ENCODE data around the gene PNKD. TPM values are rescaled to one million over a fixed set of nuclear protein-coding genes. Genes with fewer than 3 reads are reported as not detected.
"Not testable (repeated sequence)": the region's sequence is repeated elsewhere in the genome, so short reads cannot be mapped to it uniquely, and the experiment has no call there.

The PNKD gene
- total RNA-seq, 1 experiment from 2014 or later: 21.6 TPM

GRCh38 chr2:218272531-218273212 is 2.4 kb downstream of the PNKD start:
- peak; percentile 94 for DNase-seq (ENCODE audit: extremely low read depth, low read depth)

DNA sequence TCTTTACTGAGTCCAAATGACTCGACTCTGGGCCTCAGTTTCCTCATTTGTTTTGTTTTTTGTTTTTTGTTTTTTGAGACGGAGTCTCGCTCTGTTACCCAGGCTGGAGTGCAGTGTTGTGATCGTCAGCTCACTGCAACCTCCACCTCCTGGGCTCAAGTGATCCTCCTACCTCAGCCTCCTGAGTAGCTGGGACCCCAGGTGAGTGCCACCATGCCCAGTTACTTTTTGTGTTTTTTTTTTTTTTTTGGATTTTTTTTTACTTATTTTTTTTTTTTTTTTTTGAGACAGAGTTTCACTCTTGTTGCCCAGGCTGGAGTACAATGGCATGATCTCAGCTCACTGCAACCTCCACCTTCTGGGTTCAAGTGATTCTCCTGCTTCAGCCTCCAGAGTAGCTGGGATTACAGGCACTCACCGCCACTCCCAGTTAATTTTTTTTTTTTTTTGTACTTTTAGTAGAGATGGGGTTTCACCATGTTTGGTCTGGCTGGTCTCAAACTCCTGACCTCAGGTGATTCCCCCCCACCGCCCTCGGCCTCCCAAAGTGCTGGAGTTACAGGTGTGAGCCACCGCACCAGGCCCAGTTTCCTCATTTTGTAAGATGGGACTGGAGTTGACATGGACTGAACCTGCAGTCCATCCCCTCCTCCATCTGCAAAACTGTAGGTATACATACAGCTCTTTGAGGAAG is 3.0 kb downstream of the PNKD start:
- DNase-seq (ENCODE audit: extremely low read depth, low read depth): not testable (repeated sequence)

- DNase-seq (ENCODE audit: extremely low read depth, low read depth): no peak
Observed at GRCh38 chr2:218273908-218274249, 3.6 kb downstream of the PNKD start.

DNA sequence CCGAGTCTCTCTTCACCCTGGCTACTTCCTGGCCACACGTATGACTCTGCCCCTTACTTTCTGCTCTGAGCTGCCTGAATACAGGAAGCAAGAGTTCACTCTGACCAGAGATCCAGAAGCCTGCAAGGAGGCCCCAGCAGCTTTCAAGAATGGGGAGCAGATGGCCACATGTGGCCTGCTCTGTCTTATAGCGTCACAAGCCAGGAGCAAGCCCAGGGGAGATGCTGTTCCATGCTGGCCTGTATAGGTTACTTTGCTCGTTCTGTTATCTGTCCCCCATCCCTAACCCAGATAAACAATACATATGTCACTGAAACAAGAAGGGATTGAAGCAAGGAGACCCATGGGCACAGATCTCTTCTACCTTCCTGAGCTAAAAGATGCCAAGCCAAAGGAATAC is 4.3 kb downstream of the PNKD start:
- DNase-seq (ENCODE audit: extremely low read depth, low read depth): no peak

DNA sequence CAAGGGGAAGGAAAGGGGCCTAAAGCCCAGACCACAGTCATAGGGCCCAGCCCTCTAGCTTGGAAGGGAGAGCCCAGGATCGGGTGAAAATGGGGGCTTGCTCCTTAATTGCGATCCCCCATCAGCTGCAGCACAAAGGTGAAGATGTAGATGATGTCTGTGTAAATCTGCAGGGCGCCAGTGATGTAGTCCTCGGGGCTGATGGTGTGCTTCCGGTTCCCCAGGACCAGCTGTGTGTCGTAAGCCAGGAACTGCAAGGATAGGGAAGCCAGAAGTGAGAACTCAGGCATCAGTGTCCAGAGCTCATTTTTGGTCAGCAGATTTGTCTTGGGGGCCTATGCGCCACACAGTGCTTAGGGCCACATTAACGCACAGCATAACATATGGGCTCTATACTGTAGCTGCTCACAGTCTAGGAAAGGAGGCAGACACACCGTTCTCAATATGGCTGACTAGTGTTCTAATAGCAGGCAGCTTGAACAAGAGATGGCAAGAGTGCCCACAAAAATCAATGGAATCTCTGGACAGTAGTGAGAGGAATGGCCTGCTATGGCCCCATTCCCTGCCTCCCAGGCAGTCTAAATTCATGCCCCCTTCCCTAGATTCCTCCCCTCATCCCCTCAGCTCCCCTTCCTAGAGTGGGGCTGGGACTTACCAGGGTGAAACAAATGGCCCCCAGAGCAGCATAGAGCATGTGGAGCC is 5.2 kb downstream of the PNKD start:
- no peak for DNase-seq (ENCODE audit: extremely low read depth, low read depth)

DNA sequence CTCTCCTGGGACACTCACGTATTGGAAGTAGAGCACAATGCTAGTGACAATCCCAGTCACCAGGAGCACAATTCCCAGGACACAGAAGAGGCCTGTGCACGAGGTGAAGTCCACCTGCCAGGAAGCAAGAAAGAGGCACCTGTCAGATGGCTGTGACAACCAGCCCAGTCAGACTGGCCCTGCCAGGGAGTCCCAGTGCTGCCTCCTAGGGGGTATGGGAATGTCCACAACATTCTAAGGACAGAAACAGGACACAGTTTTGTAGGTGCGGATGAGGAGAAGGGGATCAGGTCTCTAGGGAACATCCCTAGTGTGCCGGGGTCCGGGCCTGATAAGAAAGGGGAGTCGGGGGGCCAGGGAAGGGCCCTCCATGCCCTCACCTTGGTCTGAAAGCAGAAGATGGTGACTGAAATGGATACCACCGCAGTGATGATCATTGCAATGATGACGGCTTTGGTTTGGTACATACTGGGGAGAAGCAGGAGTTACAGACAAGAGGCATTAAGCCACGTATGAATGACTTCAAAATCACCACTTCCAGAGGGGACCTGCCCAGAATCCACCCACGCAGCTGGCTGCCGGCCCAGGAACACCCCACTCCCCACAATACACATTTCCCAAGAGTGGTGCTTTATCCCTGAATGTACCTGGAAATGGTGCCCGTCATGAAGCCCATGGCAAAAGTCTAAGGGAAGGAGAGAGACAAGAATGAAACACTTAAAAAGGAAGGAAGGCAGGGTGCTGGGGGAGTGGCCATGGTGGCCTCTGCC is 6.9 kb downstream of the PNKD start:
- DNase-seq (ENCODE audit: extremely low read depth, low read depth): no peak

- no peak for DNase-seq (ENCODE audit: extremely low read depth, low read depth)
Observed at GRCh38 chr2:218277921-218278320, 7.6 kb downstream of the PNKD start.

- no peak for DNase-seq (ENCODE audit: extremely low read depth, low read depth)
Observed at GRCh38 chr2:218278531-218279360, 8.4 kb downstream of the PNKD start.

DNA sequence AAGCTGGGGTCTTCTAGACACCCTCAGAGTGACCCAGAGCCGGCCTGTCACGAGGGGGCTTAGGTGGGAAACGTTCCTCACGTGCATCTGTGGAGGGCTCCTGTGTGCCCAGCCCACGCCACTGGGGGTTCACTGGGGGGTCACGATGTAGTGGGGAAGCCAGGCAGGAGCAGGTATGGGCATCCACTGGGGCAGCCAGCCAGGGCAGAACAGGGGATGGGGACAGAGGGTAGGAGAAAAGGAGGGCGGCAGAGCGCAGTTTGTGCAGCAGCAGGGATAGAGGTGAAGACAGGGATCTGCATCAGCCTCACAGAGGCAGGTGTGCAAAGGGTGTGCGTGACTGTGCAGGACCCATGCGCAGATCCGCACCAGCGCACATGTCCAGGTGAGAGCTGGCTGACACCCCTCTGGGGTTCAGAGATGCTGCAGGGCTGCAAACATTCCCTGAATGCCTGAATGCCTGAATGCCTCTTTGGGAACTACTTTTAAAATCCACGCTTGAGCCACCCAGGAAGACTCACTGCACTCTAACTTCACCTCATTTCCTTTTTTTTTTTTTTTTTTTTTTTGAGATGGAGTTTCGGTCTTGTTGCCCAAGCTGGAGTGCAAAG is 10.0 kb downstream of the PNKD start:
- DNase-seq (ENCODE audit: extremely low read depth, low read depth): no peak

- DNase-seq (ENCODE audit: extremely low read depth, low read depth): no peak
Observed at GRCh38 chr2:218281449-218281848, 11.1 kb downstream of the PNKD start.

- DNase-seq (ENCODE audit: extremely low read depth, low read depth): no peak
Observed at GRCh38 chr2:218282173-218282991, 12.1 kb downstream of the PNKD start.

DNA sequence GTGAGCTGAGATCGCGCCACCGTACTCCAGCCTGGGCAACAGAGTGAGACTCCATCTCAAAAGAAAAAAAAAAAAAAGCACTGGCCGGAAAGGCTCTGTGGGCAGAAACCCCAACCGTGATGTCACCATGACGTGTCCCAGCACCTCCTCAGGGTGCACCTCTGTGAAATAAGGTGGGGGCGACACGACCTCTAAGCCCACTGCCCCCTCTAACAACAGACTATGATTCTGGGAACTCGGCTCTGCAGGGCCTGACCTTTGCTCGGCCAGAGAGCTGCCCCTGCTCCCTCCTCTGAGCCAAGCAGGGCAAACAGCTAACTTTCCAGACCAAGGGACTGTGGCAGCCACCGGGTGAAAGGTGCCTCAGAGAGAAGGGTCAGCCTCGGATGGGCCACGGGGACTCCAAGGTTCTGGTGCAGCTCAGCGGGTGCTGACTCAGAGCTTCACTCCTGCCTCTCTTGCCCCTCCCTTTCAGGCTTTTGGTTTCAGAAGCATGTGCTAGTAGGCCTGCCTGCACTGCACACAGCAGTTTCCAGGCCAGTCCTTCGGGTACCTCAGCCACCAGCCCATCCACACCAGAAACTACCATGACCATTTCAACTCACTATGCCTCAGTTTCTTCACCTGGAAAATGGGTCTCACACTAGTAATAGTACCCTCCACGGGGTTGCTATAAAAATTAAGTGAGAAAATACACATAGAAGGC is 13.9 kb downstream of the PNKD start:
- DNase-seq (ENCODE audit: extremely low read depth, low read depth): no peak

- no peak for DNase-seq (ENCODE audit: extremely low read depth, low read depth)
Observed at GRCh38 chr2:218285604-218286003, 15.3 kb downstream of the PNKD start.

DNA sequence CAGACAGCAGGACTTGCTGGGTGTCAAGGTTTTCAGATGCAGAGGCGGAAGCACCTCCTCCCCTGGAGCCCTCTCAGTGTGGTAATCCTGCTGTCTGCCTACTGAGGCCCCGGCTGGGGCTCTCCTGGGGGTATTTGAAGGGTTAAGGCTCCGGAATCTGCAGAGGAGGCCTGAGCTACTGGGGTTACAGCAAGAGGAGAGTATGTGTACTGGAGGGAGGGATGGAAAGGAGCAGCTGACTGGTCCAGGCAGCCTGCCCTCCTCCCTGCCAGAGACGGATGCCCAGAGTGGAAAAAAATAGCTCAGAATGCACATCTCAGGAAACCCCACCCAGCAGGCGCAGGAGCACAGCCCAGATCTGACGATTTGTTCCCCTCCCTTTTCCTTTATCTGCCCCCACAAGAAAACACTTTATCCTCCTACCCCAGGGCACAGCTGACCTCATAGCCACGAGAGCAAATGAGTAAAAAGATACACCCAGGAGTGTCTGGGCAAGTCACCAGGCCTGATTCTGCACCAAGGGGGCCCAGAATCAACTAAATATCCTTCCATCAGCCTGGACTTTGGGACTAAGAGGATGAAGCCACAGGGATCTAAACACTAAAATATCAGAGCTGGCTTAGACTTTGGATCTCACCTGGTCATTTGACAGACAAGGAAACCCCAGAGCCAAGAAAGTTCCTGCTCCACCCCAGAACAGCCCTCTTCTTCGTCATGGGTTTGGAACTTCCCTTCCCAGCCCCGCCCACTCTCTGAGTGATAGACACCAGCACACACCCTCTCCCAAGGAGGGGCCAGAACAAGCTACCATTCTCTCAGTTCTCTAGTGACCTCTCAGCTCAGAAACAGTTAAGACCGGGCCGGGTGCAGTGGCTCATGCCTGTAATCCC is 16.5 kb downstream of the PNKD start:
- DNase-seq (ENCODE audit: extremely low read depth, low read depth): peak; percentile 92

DNA sequence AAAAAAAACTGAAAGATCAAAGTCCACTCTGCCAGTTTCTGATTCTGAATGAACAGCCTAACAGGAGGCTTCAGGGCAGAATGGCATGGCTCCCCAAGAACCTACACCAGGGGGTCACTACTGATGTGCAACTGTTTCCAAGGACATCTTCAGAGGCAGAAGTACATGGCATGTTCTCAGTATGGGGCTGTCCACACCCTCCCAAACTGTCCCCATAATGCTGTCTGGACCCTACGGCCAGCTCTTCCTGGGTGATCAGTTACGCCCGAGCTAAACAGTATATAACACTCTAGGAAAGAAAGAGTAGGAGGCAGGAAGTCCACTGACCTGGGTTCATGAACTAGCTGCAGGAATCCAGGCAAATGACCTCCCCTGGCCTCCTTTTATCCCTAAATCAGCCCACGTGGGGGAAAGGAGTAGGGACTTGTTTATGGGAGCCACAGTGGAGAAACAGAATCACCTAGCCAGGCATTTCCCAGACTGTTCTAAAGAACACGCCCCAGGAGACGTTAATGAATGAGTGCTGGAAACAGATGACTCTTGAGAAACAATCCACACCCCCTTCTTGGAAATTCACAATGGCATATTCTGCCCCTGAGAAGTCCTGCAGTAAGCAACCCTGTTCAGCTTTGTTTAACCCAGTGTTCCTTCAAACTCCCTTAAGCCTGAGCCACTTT is 19.5 kb downstream of the PNKD start:
- DNase-seq (ENCODE audit: extremely low read depth, low read depth): no peak

GRCh38 chr2:218290316-218291261 is 20.3 kb downstream of the PNKD start:
- no peak for DNase-seq (ENCODE audit: extremely low read depth, low read depth)
